GM10847 (cell line): ENCODE data around the gene EPHB1.

Experiments
- POLR2A ChIP-seq: IDR thresholded peaks from 2 replicates; pipeline ENCODE4 v1.6.1; 2011; ENCODE audit not compliant: insufficient read length; ENCODE audit errors: extremely low read depth

The EPHB1 gene

GRCh38 chr3:134895181-134895580 is 100.1 kb downstream of the EPHB1 start:
- TF ChIP-seq POLR2A: no peak

DNA sequence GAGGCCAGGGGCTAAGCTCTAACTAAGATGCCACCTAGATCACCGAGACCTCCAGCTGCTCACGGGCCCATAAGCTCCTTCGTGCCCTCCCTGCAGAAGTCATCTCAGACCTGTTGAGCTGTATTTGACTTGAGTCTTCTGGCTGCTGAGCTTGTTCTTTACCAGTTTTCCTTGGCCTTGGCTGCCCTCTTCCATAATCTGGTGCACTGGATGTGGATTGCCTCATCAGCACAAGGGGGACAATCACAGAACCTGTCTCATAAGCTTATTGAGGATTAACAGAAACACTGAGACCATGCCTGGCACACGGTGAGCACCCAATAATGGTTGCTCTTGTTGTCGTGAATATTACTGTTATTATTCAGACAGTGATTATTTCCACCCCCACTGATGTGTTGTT is 101.1 kb downstream of the EPHB1 start:
- no peak for TF ChIP-seq POLR2A

DNA sequence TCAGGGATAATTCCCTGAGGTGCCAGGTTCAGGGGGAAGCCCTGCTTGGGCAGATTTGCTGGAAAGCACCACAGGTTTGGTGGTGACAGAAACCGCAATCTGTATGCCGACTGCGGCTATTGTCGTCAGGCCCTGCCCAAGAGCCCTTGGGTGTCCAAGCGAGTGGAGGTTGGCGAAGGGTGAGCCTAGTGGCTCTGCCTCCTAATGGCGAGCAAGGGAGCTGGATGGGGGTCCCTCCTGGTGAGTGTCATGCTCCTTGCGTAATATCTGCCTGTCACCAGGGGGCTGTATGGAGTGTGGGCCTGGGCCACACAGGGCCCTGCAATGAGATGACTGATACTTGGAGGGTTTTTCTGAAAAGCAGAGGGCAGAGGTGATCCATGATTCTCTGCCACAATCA is 101.6 kb downstream of the EPHB1 start:
- TF ChIP-seq POLR2A: no peak

DNA sequence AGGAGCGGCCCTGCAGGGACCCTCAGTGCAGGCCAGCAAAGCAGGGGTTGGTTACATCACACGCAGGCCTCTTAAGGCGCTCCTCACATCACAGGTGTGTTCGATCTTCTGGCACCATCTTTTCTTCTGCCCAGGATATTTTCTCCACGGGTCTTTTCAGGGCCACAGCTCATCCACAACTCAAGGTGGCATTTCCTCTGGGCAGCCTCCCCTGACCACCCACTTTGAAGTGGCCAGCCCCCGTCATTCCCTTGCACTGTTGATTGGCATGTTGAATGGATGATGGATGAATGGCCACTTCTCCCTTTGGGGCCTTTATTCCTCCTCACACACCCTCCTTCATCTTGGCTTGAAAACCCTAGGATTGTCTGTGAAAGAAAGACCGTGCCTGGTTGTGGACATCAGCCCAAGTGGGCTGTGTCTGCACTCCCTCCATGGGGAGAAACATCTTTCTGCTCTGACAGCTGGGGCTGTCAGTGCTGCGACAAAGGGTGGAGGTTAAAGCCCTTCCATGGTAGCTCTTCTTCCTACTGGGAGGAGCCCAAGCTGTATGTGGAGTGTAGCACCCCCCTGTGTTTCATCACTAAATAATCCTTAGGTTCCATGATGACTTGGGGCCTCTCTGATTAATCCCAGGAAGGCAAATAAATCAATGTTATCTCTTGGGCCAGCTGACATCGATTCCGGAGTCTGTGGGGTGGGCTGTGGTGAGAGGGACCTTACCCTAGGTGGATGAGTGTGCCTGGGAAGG is 102.5 kb downstream of the EPHB1 start:
- TF ChIP-seq POLR2A: no peak

- no peak for TF ChIP-seq POLR2A
Observed at GRCh38 chr3:134898181-134898754, 103.2 kb downstream of the EPHB1 start.

GRCh38 chr3:134899786-134900185 is 104.7 kb downstream of the EPHB1 start:
- no peak for TF ChIP-seq POLR2A

DNA sequence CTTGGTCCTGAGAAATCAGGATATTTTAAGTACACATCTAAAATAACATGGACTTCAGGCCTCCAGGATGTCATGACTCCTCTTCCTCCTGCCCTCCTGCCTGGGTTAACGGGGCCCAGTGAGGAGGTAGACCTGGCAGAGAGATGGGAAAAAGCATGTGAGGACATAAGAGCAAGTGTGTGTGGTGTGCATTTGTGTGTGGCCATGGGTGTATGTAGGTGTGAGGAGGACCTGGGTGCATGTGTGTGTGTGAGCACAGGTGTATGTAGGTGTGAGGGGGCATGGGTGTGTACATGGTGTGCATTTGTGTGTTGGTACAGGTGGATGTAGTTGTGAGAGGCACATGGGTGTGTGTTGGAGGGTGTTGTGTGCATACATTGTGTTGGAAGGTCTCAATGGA is 105.4 kb downstream of the EPHB1 start:
- TF ChIP-seq POLR2A: no peak

DNA sequence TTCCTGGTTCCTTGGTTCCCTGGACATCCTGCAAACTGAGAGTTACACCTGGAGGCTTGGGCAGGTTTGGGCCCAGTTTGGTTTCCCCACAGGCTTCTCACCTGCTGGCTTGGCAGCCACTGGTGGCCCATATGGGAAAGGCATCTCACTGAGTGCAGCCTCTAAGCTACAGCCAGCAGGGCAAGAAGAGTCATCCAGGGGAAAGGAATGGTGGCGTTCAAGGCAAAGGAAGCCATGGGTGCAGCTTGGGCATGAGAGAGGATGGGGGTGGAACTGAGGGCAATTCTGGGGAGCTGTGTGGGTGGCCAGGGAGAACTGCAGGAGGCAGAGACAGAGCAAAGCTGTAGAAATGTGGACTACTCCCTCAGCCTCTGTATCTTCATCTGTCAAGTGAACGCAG is 106.4 kb downstream of the EPHB1 start:
- no peak for TF ChIP-seq POLR2A

GRCh38 chr3:134903837-134904236 is 108.8 kb downstream of the EPHB1 start:
- TF ChIP-seq POLR2A: no peak

DNA sequence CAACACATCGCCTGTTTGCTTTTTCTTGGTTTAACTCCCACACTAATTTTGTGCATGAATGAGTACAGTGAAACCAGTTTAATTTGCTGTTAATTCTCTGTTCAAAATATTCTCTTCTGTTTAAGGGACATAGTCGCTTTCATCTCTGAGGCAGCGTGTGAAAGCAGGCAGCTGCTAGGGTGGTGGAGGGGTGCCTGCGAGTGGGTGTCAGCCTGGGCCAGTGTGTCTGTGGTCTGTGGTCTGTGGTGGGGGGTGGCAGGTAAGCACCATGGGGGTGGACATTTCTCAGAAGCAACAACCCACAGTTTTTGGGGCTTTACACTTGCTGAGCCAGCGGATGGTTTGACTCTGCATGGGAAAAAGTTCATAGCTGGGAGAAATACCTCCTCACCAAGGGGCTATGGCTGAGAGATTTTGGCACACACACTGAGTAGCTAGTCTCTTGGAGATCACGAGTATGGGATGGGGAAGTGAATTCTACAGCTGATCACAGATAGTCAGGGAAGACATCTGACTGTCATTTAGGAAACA is 109.2 kb downstream of the EPHB1 start:
- TF ChIP-seq POLR2A: no peak

GRCh38 chr3:134904776-134905646 is 110.0 kb downstream of the EPHB1 start:
- TF ChIP-seq POLR2A: no peak

DNA sequence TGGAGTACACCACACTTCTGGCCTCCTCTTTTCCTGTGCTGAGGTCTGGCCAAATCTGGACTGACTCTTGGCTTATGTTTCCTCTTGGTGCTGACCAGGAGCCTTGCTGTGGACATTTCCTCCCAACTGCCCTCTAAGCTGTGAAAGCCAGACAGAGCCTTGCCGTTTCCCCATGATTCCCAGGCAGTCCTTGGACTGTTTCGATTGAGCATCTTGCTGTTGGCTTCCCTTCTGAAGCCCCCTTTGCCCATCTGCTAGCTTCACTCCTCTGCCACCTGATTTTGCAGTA is 110.5 kb downstream of the EPHB1 start:
- no peak for TF ChIP-seq POLR2A

- no peak for TF ChIP-seq POLR2A
Observed at GRCh38 chr3:134908271-134908670, 113.2 kb downstream of the EPHB1 start.

GRCh38 chr3:134910026-134910425 is 115.0 kb downstream of the EPHB1 start:
- no peak for TF ChIP-seq POLR2A

GRCh38 chr3:134911586-134912548 is 116.8 kb downstream of the EPHB1 start:
- TF ChIP-seq POLR2A: no peak
